Measurements from ENCODE around the gene GPR4.

The GPR4 gene

GRCh38 chr19:45591004-45591637 is 10.9 kb downstream of the GPR4 start:
- Histone ChIP-seq H3K36me3 (ENCODE audit: insufficient read depth, low read length) (no peaks in the 10 kb centered on the region), H3K9ac (ENCODE audit: low read depth, low read length, poor library complexity, severe bottlenecking) (no peak overlapping the region), H3K9me2 (replicated peaks; ENCODE audit: low read depth, low read length) (no peaks in the 10 kb centered on the region), H2AFZ (ENCODE audit: low read length) (no peak overlapping the region), H3K4me1 (ENCODE audit: insufficient read depth, low read length, poor library complexity, severe bottlenecking) (no peaks in the 10 kb centered on the region), H3K27me3 (ENCODE audit: insufficient read depth, low read length, poor library complexity, severe bottlenecking) (no peaks in the 10 kb centered on the region), H3K79me2 (ENCODE audit: insufficient read depth, low read length) (no peaks in the 10 kb centered on the region), H3K4me3 (ENCODE audit: low read length, poor library complexity, severe bottlenecking) (no peak overlapping the region), H3K9me3 (ENCODE audit: insufficient read depth, low read depth, low read length) (no peaks in the 10 kb centered on the region), H3F3A (ENCODE audit: low read depth) (no peaks in the 10 kb centered on the region), H3K4me2 (ENCODE audit: low read depth, low read length, poor library complexity, severe bottlenecking) (no peak overlapping the region), H4K20me1 (ENCODE audit: insufficient read depth, low read length, poor library complexity, severe bottlenecking) (no peaks in the 10 kb centered on the region)
- TF ChIP-seq EZH2phosphoT487 (IDR thresholded peaks at IDR 0.05; ENCODE audit: borderline replicate concordance) (no peak), CTCF (conservative IDR thresholded peaks at IDR 0.05; ENCODE audit: low read length) (peak; percentile 32)

- H3K79me2 ChIP-seq (ENCODE audit: insufficient read depth, low read length), result no peaks in the 10 kb centered on the region
- no peaks in the 10 kb centered on the region for H4K20me1 ChIP-seq (ENCODE audit: insufficient read depth, low read length, poor library complexity, severe bottlenecking)
- H2AFZ ChIP-seq (ENCODE audit: low read length), result no peak overlapping the region
- H3F3A ChIP-seq (ENCODE audit: low read depth), result no peaks in the 10 kb centered on the region
- H3K9me2 ChIP-seq (replicated peaks; ENCODE audit: low read depth, low read length), result no peaks in the 10 kb centered on the region
- TF ChIP-seq CTCF (conservative IDR thresholded peaks at IDR 0.05; ENCODE audit: low read length) (no peak), EZH2phosphoT487 (IDR thresholded peaks at IDR 0.05; ENCODE audit: borderline replicate concordance) (no peak)
- H3K4me1 ChIP-seq (ENCODE audit: insufficient read depth, low read length, poor library complexity, severe bottlenecking), result peaks cover 2% of the 10 kb centered on the region
- no peak overlapping the region for H3K4me3 ChIP-seq (ENCODE audit: low read length, poor library complexity, severe bottlenecking)
- no peak overlapping the region for H3K4me2 ChIP-seq (ENCODE audit: low read depth, low read length, poor library complexity, severe bottlenecking)
- no peak overlapping the region for H3K9ac ChIP-seq (ENCODE audit: low read depth, low read length, poor library complexity, severe bottlenecking)
- H3K27me3 ChIP-seq (ENCODE audit: insufficient read depth, low read length, poor library complexity, severe bottlenecking), result no peaks in the 10 kb centered on the region
- H3K9me3 ChIP-seq (ENCODE audit: insufficient read depth, low read depth, low read length), result no peaks in the 10 kb centered on the region
- H3K36me3 ChIP-seq (ENCODE audit: insufficient read depth, low read length), result no peaks in the 10 kb centered on the region
Measured at GRCh38 chr19:45590300-45591003, 11.6 kb downstream of the GPR4 start.

- H3K4me1 ChIP-seq (ENCODE audit: insufficient read depth, low read length, poor library complexity, severe bottlenecking), result peaks cover 7% of the 10 kb centered on the region
- no peaks in the 10 kb centered on the region for H3K79me2 ChIP-seq (ENCODE audit: insufficient read depth, low read length)
- TF ChIP-seq EZH2phosphoT487 (IDR thresholded peaks at IDR 0.05; ENCODE audit: borderline replicate concordance) (no peak), CTCF (conservative IDR thresholded peaks at IDR 0.05; ENCODE audit: low read length) (no peak)
- no peaks in the 10 kb centered on the region for H3K27me3 ChIP-seq (ENCODE audit: insufficient read depth, low read length, poor library complexity, severe bottlenecking)
- H3K9me3 ChIP-seq (ENCODE audit: insufficient read depth, low read depth, low read length), result no peaks in the 10 kb centered on the region
- no peaks in the 10 kb centered on the region for H3K9me2 ChIP-seq (replicated peaks; ENCODE audit: low read depth, low read length)
- H3K4me2 ChIP-seq (ENCODE audit: low read depth, low read length, poor library complexity, severe bottlenecking), result no peak overlapping the region
- H3K4me3 ChIP-seq (ENCODE audit: low read length, poor library complexity, severe bottlenecking), result no peak overlapping the region
- no peaks in the 10 kb centered on the region for H3F3A ChIP-seq (ENCODE audit: low read depth)
- H4K20me1 ChIP-seq (ENCODE audit: insufficient read depth, low read length, poor library complexity, severe bottlenecking), result no peaks in the 10 kb centered on the region
- H3K36me3 ChIP-seq (ENCODE audit: insufficient read depth, low read length), result no peaks in the 10 kb centered on the region
- H2AFZ ChIP-seq (ENCODE audit: low read length), result no peak overlapping the region
- H3K9ac ChIP-seq (ENCODE audit: low read depth, low read length, poor library complexity, severe bottlenecking), result no peak overlapping the region
Measured at GRCh38 chr19:45589768-45590167, 12.2 kb downstream of the GPR4 start.

Measured in Loucy (cell line).